GM15510 (cell line): ENCODE results near the gene SLC1A2.

ENCODE experiments used
- POLR2A ChIP-seq: IDR thresholded peaks from 3 replicates; pipeline ENCODE4 v1.6.1; 2011; ENCODE audit warnings: borderline replicate concordance; ENCODE audit not compliant: insufficient read length; ENCODE audit errors: extremely low read depth

The SLC1A2 gene

GRCh38 chr11:35357923-35358322 is 61.4 kb downstream of the SLC1A2 start:
- TF ChIP-seq POLR2A: no peak

GRCh38 chr11:35355102-35355749 is 64.1 kb downstream of the SLC1A2 start:
- TF ChIP-seq POLR2A: no peak

GRCh38 chr11:35354644-35355043 is 64.7 kb downstream of the SLC1A2 start:
- TF ChIP-seq POLR2A: no peak

- no peak for TF ChIP-seq POLR2A
Measured at GRCh38 chr11:35352077-35352888, 67.1 kb downstream of the SLC1A2 start.

GRCh38 chr11:35349897-35350296 is 69.5 kb downstream of the SLC1A2 start:
- no peak for TF ChIP-seq POLR2A

GRCh38 chr11:35348898-35349687 is 70.3 kb downstream of the SLC1A2 start:
- TF ChIP-seq POLR2A: no peak

GRCh38 chr11:35347921-35348331 is 71.4 kb downstream of the SLC1A2 start:
- no peak for TF ChIP-seq POLR2A

- no peak for TF ChIP-seq POLR2A
Measured at GRCh38 chr11:35347173-35347878, 72.0 kb downstream of the SLC1A2 start.

- TF ChIP-seq POLR2A: no peak
Measured at GRCh38 chr11:35346472-35347156, 72.7 kb downstream of the SLC1A2 start.

- TF ChIP-seq POLR2A: no peak
Measured at GRCh38 chr11:35344681-35345574, 74.4 kb downstream of the SLC1A2 start.

- no peak for TF ChIP-seq POLR2A
Measured at GRCh38 chr11:35343033-35343598, 76.2 kb downstream of the SLC1A2 start.

- no peak for TF ChIP-seq POLR2A
Measured at GRCh38 chr11:35340715-35341114, 78.6 kb downstream of the SLC1A2 start.

GRCh38 chr11:35340071-35340470 is 79.3 kb downstream of the SLC1A2 start:
- no peak for TF ChIP-seq POLR2A
